Heart right ventricle (tissue), 16 donors: Measurements from ENCODE around the gene CTSD. TPM values are rescaled to one million over a fixed set of nuclear protein-coding genes. Genes with fewer than 3 reads are reported as not detected.
A peak's percentile ranks its signal among the peaks of the same experiment; 100 is the strongest.

ENCODE experiments used
- ATAC-seq, 8 donors: fragments of 200-7000 bp; cut with Tn5 transposase; one replicate each; pipeline ENCODE4 v1.9.1; 2020; ENCODE audit warnings: mild to moderate bottlenecking in 8 of 8, moderate library complexity in 8 of 8, moderate number of reproducible peaks in 1 of 8
- DNase-seq, 2 donors: peaks; one replicate each; pipeline ENCODE4 v3.0.0-alpha.2; 2020
- H3K27ac ChIP-seq, 10 donors: fragments of 200-600 bp; sonication (generic) in 2 of 10; one replicate each; pipeline versions ENCODE4 v1.5.0 to v1.8.0; 2020 to 2022; ENCODE audit warnings: mild to moderate bottlenecking in 3 of 10
- H3K27me3 ChIP-seq, 7 donors: fragments of 200-600 bp; one replicate each; pipeline ENCODE4 v1.8.0; 2021 to 2022; ENCODE audit warnings: mild to moderate bottlenecking in 2 of 7
- H3K36me3 ChIP-seq, 9 donors: fragments of 200-600 bp; sonication (generic) in 1 of 9; one replicate each; pipeline versions ENCODE4 v1.5.0 to v1.8.0; 2020 to 2022; ENCODE audit warnings: mild to moderate bottlenecking in 2 of 9
- H3K4me1 ChIP-seq, 9 donors: fragments of 200-600 bp; sonication (generic) in 1 of 9; one replicate each; pipeline versions ENCODE4 v1.5.0 to v1.8.0; 2020 to 2022; ENCODE audit warnings: mild to moderate bottlenecking in 4 of 9
- H3K4me3 ChIP-seq, 10 donors: fragments of 200-600 bp; sonication (generic) in 2 of 10; one replicate each; pipeline versions ENCODE4 v1.5.0 to v1.8.0; 2020 to 2022; ENCODE audit warnings: mild to moderate bottlenecking in 7 of 10, moderate library complexity in 2 of 10
- H3K9me3 ChIP-seq, 11 donors: fragments of 200-600 bp in 10 of 11; sonication (generic) in 2 of 11; one replicate each; pipeline versions ENCODE4 v1.5.0 to v1.8.0; 2013 to 2022; ENCODE audit warnings: mild to moderate bottlenecking in 2 of 11, control low read depth in 1 of 11, moderate library complexity in 1 of 11
- CTCF ChIP-seq, 9 donors: fragments of 200-600 bp; sonication (generic) in 2 of 9; IDR thresholded peaks; one replicate each; pipeline versions ENCODE4 v1.5.0 to v1.8.0; 2021 to 2022; ENCODE audit warnings: antibody characterized with exemption in 9 of 9, mild to moderate bottlenecking in 5 of 9, moderate library complexity in 1 of 9
- WGBS, 2 donors: extraction: QIAGEN DNeasy Blood & Tissue Kit; methylation state at CpG; one replicate each; pipeline ENCODE4 v1.1.7; 2013; ENCODE audit warnings: inconsistent platforms in 1 of 2; 5-methylcytosine and 5-hydroxymethylcytosine counted together
- intact Hi-C, 10 donors: fragments of 100-400 bp; cut with DNase I; formaldehyde crosslinking; loops; one replicate each; pipeline versions ENCODE4 v1.11.1 to v1.14.2; 2022
- polyA plus RNA-seq, 2 donors: library from polyadenylated mRNA; stranded (reverse); fragments of 200-250 nt; gene quantifications; one replicate each; pipeline ENCODE4 v1.2.3, GENCODE V29; 2013
- total RNA-seq, 10 donors: library from RNA; stranded (reverse); fragmentation: NEBNext Ultra II Directional in 3 of 10; extraction: Animal tissue kit (Norgen Biotek cat#: 25700) in 3 of 10; gene quantifications; one replicate each; pipeline versions ENCODE4 v1.2.1 to v1.2.4, GENCODE V29; 2021 to 2023
- donor health status: Arrhythmogenic right ventricular cardiomyopathy.
- donor health status: ischemic (EF 13 %, LVEDD 7.1; RV severe dilation, severe dysfunction).
- donor health status: healthy with polysubstance abuse.
- donor health status: DM: no; HTN: yes; CAD: no.
- donor health status: DM: no; HTN: no; CAD: no.
- donor health status: ischemic (EF 25% LVEDD 6.9; RV normal size, moderate dysfunction).
- donor health status: ischemic (EF 25% LVEDD 5.7; RV mildly dilated, moderate dysfunction).
- donor health status: healthy.
- donor health status: DM: yes; HTN: yes; CAD: no.
- donor health status: Ischemic cardiomyopathy.
- donor health status: ischemic (EF 35%, LVEDD 5.7; RV mildly dilated, moderate dysfunction).
- donor health status: nonischemic (EF 11% LVEDD 7.7; RV severe dilation, severe dysfunction).
- donor health status: DM: yes; HTN: yes; CAD: no.
- donor health status: PGD.
- donor health status: ischemic (EF 29% LVEDD 5.4; RV normal size, mild dysfunction).
- donor health status: nonischemic (EF 23%, LVEDD 6.1; RV moderate dilation, normal function).

Gene CTSD
- total and polyA plus RNA-seq, 12 donors, result 431 to 1,070 (median 786) TPM

GRCh38 chr11:1763336-1763795 is 361 bp downstream of the CTSD start:
- H3K4me1 ChIP-seq, result peaks cover 31 to 59% (median 57%) of the 10 kb centered on the region in 9 donors
- no peak for DNase-seq

GRCh38 chr11:1762537-1763302 is 1.0 kb downstream of the CTSD start:
- no peak for TF ChIP-seq CTCF (IDR thresholded peaks at IDR 0.05)
- Histone ChIP-seq H3K4me3 (peak overlapping the region; percentile 79 to 100 (median 100)), H3K27me3 (no peaks in the 10 kb centered on the region), H3K36me3 (peaks cover 0 to 34% (median 14%) of the 10 kb centered on the region in 9 donors), H3K4me1 (peaks cover 31 to 64% (median 62%) of the 10 kb centered on the region in 9 donors), H3K9me3 (no peaks in the 10 kb centered on the region), H3K27ac (peak overlapping the region; percentile 93 to 99 (median 97))
- ATAC-seq (peak in 5 of 8 donors; percentile 3 to 30 (median 11)), DNase-seq (no peak)
- WGBS, 2 donors, result 25 to 29% methylated on average over 16 of the region's 16 CpGs
- intact Hi-C loops, result loop anchor here in 3 of 10 donors (5.0 to 10.0 kb wide), 4 partner anchors 45 to 70 kb away; partner anchors contain the start of gene SYT8 (in 1 of the 3)

More at GRCh38 chr11:1763336-1763795, 361 bp downstream of the CTSD start:
- no peak for TF ChIP-seq CTCF (IDR thresholded peaks at IDR 0.05)
- no peaks in the 10 kb centered on the region for H3K9me3 ChIP-seq
- peaks cover 0 to 27% (median 12%) of the 10 kb centered on the region in 9 donors for H3K36me3 ChIP-seq
- intact Hi-C loops, result loop anchor here in 3 of 10 donors (5.0 to 10.0 kb wide), 4 partner anchors 46 to 69 kb away; partner anchors contain the start of gene SYT8 (in 1 of the 3)
- H3K27me3 ChIP-seq, result no peaks in the 10 kb centered on the region
- ATAC-seq, result peak in 1 of 8 donors; percentile 1
- peak overlapping the region; percentile 79 to 100 (median 100) for H3K4me3 ChIP-seq
- peak overlapping the region; percentile 93 to 99 (median 97) for H3K27ac ChIP-seq
- WGBS, 2 donors, result 2% methylated on average over 31 to 32 of the region's 32 CpGs

GRCh38 chr11:1761857-1762536 is 1.7 kb downstream of the CTSD start:
- intact Hi-C loops, result loop anchor here in 3 of 10 donors (5.0 to 10.0 kb wide), 4 partner anchors 45 to 70 kb away; partner anchors contain the start of gene SYT8 (in 1 of the 3)
- DNase-seq (peak in 1 of 2 donors; percentile 62), ATAC-seq (no peak)
- H3K4me3 ChIP-seq, result peak overlapping the region in 9 of 10 donors; percentile 87 to 100 (median 100)
- no peaks in the 10 kb centered on the region for H3K9me3 ChIP-seq
- peaks cover 0 to 41% (median 20%) of the 10 kb centered on the region in 9 donors for H3K36me3 ChIP-seq
- no peaks in the 10 kb centered on the region for H3K27me3 ChIP-seq
- no peak for TF ChIP-seq CTCF (IDR thresholded peaks at IDR 0.05)
- peak overlapping the region; percentile 93 to 99 (median 97) for H3K27ac ChIP-seq
- WGBS, 2 donors, result 64 to 70% methylated on average over 12 of the region's 12 CpGs
- H3K4me1 ChIP-seq, result peaks cover 33 to 72% (median 67%) of the 10 kb centered on the region in 9 donors
